SHP77 (cell line): ENCODE data around the gene RHOA.
"Not testable (repeated sequence)": the region's sequence is repeated elsewhere in the genome, so short reads cannot be mapped to it uniquely, and the experiment has no call there.

ENCODE experiments used
- DNase-seq, 2 experiments: peaks; one replicate each; lab custom pipeline; 2025; lab: John Stamatoyannopoulos, UW

RHOA gene

DNA sequence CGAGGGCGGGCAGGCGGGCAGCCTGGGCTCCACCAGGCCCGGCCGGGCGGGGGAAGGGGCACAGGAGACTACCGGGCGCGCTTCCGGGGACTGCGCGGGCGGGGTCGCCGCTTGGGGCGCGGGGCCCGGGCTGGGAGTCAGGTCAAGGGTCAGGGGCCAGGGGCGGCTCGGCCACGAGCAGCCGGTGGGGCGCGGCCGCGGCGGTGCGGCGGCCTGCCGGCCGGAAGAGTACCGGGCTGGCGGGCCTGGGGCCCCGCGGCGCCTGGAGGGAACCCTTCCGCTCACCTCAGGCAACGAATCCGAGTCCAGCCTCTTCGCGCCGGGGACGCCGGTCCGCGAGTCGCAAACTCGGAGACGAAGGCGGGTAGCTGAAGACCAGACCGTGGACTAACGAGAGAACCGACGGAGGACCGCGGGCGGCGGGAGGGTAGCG lies 225 bp downstream of the RHOA start:
- DNase-seq: peak; percentile 23 to 49

DNA sequence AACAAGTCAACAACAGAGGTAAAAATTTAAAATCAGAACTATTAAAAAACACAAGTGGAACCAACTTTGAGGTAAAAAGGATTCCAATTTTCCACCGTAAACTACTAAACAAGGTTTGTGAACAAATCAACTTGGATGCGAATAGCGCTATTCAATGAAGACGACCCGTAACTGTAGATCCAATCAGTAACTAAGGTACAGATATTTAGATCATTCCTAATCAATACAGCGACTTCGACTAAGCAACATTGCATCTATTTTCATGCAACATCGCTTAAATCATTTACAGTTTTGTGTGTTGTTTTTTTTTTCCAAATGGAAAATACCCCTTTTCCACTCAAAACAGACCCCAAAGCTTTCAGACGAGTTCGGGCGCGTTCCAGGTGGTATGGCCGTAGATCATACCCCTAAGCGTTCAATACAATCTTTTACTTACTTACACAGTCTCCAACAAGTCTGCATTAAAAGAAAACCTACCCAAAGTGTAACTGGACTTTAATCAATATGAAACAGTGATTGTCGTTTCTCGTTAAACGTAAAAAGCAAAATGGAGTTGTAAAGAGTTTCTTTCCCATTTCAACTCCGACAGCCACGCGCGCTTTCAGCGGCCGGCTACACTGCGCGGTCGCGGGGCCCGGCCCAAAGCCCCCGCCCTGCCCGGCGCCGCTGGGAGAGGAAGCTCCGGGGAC lies 786 bp downstream of the RHOA start:
- no peak for DNase-seq

DNA sequence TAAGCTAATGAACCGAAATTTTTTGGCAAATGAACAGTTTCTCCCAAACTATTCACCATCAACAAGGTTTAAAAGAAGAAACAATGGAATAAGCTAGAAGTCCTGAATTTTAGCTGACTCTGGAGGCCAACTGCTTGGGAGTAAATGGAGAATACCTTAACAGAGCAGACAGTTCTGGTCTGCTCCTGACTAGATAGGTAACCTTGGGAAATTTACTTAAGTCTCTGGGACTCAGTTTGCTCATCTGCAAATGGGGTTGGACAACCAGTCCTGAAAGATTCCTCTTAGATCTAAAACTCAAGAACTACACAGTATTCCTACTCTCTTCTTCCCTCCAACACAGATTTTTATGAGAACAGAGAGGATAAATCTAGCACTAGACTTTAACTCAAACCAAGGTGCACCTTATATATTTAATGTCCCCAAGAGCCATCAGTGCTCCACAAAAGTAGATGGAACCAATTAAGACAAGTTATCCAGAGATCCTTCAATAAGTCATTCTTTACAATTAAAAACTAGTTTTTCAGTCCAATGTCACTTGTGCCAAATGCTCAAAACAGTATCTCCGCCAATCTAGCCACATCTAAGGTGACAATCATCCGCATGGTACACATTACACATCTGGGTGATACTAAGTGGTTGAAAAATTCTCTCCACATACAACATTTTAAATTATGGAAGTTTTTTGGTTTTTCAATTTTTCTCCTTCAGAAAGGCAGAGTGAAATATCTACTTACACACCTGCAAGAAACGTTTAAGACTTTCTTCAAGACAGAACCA lies 1.5 kb downstream of the RHOA start:
- no peak for DNase-seq

DNA sequence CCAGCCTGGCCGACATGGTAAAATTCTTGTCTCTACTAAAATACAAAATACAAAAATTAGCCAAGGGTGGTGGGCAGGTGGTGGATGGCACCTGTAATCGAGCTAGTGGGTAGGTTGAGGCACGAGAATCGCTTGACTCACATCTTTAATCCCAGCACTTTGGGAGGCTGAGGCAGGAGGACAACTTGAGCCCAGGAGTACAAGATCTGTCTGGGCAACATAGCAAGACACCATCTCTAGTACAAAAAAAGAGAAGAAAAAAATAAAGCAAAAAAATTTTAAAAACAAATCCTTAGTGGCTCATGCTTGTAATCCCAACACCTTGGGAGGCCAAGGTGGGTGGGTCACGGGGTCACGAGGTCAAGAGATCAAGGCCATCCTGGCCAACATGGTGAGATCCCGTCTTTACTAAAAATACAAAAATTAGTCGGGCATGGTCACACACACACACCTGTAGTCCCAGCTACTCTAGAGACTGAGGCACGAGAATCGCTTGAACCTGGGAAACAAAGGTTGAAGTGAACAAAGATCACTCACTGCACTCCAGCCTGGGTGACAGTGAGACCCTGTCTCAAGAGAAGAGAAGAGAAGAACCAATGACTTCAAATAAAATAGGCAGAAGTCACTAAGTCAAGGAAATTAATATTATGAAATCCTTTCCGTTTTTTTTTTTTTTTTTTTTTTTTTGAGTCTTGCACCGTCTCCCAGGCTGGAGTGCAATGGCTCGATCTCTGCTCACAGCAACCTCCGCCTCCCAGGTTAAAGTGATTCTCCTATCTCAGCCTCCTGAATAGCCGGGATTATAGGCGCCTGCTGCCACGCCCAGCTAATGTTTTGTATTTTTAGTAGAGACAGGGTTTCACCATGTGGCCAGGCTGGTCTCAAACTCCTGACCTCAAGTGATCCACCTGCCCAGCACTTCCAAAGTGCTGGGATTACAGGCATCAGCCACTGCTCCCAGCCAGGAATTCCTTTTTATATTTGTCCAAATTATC lies 4.9 kb downstream of the RHOA start:
- no peak for DNase-seq

DNA sequence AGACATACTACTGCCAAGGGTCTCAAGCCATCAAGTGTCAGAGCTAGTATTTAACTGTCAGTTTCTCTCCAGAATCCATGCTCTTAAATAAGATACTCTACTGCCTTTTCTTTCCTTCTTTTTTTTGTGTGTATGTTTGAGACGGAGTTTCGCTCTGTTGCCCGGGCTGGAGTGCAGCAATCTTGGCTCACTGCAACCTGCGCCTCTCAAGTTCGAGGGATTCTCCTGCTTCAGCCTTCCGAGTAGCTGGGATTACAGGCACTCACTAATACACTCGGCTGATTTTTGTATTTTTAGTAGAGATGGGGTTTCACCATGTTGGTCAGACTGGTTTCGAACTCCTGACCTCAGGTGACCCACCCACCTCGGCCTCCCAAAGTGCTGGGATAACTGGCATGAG lies 6.2 kb downstream of the RHOA start:
- not testable (repeated sequence) for DNase-seq

DNA sequence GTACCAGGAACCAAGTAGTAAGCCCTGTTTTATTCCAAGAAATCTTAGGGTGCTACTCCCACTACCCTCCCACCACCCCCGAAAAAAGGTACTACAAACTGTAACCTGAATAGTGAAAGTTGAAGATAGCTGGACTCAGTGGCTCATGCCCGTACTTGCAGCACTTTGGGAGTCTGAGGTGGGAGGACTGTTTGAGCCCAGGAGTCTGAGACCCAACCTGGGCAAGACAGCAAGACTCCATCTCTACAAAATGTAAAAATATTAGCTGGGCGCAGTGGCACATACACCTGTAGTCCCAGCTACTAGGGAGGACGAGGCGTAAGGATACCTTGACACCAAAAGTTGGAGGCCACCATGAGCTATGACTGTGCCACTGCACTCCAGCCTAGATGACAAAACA lies 7.9 kb downstream of the RHOA start:
- no peak for DNase-seq

DNA sequence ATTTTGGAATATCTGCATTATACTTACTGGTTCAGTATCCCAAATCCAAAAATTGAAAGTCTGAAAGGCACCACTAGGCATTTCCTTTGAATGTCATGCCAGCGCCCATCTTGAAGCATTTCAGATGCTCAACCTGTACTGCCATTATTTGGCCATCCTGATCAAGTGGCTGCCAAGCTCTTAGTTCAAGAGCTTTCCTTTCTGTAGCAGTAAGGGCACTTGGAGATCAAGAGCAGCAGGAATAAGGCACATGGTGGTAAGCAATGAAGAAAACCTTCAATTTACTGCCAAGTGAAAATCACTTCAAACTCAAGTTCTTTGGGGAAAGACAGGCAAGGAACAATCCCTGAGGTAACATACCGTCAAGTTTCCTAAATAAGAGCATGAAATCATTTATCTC lies 10.0 kb downstream of the RHOA start:
- DNase-seq: no peak

DNA sequence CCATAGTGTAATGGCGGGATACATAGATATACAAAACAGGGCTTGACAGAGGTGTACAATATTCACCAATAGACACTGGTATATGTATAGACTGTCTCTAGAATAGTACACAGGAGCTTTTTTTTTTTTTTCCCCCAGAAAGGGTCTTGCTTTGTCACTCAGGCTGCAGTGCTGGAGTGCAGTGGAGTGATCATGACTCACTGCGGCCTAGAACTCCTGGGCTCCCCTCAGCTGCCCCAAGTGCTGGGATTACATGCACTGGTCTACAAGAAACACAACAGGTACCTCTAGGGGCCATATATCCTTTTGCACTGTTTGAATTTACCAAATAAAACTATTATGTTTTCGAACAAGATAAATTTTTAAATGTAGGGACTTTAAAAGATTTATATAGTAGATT lies 12.3 kb downstream of the RHOA start:
- DNase-seq: no peak

DNA sequence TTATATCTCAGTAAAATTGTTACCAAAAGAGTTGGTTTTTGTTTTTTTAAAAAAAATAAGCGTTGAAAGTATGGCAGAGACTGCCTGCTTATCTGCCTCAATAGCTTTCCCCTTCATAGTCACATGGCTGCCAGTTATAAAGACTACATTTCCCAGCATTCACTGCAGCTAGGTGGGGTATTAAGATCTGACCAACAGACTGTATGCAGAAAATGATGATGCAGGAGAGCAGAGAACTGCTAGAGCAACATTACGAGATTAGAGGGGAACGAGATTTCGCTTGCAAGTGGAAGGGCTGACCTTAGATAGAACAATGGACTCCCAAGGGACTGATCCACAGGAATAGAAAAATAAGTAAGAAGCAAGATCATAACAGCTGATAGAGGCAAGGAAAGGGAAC lies 14.3 kb downstream of the RHOA start:
- no peak for DNase-seq

DNA sequence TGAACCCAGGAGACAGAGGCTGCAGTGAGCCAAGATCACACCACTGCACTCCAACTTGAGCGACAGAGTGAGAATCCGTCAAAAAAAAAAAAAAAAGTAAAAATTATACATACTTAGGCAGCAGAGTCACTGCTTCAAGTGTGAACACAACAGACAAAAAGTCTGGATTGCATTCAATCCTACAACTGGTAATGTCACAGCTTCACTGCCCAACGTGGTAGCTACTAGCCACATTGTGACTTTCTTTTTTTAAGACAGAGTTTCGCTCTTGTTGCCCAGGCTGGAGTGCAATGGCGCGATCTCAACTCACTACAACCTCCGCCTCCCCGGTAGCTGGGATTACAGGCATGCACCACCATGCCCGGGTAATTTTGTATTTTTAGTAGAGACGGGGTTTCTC lies 20.5 kb downstream of the RHOA start:
- DNase-seq: not testable (repeated sequence)

DNA sequence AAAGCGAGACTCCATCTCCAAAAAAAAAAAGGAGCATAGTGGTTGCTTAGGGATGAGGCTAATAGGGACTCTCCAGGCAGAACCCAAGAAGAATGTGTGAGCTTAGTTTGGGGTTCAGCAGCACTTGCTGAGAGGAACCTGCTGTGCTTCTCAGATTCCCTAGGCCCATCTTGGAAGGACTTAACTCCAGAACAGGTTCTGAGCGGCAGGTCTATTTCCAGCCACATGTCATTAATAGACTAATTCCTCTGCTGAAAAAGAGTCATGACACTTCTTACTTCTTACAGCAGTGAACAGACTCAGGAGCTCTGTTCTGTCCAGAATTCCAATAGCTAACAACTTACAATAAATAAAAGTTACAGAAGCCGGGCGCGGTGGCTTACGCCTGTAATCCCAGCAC lies 22.5 kb downstream of the RHOA start:
- no peak for DNase-seq

DNA sequence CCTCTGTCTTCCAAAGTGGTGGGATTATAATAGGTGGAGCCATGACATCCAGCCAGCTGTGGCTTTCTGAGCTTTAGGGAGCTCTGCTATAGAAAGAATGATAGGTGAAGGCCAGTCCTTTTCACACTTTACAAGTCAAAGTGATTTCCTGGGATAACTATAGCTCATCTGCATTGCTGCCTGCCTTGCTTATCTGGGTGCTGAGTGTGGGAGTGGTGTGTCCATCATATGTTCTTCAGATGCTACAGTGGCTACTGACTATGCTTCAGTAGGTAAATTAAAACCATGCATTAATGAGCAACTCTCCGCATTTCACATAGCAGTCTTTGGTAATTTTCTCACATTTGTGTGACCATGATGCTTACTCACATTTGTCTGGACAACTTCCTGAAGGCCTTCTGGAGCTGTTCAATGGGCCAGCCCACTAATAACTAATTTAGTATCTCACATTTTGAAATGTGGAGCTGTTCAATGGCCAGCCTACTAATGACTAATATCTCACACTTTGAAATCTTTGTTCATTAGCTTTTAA lies 23.4 kb downstream of the RHOA start:
- DNase-seq: no peak

DNA sequence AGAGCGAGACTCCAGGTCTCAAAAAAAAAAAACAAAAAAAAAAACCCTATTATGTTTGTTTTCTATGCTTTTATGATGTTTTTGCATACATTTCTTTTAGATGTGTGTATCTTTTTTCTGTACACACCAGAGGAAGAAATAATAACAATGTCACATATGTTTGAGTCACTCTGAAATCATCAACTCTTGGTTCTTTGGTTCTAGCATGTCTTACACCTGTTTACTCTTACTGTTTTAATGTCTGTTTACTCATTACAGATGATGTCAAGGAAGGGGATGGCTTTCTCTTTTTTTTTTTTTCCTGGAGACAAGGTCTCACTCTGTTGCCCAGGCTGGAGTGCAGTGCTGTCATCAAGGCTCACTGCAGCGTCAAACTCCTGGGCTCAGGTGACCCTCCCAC lies 24.1 kb downstream of the RHOA start:
- DNase-seq: no peak

DNA sequence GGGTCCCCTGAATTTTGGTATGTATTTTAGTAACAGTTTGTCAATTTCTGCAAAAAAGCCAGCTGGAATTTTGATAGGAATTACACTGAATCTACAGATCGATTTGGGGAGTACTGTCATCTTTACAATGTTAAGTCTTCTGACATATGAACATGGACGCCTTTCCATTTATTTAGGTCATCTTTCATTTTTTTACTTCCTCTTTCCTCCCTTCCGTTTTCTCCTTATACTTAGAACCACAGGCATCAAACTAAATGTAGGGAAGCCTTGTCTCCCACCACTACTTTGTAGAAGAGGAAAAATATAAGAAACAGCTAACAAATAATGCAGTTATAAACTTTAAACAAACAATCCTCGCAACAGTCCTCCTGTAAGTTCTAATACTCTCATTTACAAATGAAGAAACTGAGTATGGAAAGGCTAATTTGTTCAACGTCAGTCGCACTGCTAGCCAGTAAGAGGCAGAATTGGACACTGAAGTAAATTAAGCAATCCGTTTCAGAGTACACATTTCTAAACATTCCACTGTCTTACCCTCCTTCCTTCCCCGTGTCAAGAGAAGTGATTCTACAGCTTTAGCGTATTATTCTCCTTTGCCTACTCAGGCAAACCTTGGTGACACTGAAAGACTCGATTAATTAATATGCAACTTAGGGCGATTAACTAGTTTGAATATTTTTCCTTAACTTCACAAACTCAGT lies 25.6 kb downstream of the RHOA start:
- DNase-seq: no peak

DNA sequence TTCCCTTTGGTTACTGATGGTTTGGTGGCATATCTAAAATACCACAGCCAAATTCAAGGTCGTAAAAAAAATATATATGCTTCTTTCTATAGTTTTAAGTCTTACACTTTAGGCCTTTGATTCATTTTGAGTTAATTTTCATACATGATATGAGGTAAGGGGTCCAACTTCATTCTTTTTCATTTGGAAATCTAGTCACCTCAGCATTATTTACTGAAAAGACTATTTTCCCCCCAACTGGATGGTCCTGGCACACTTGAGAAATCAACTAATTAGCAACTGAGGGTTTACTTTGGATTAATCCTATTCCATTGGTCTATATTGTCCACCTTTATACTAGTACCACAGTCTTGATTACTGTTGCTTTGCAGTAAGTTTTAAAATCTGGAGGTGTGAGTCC lies 26.2 kb downstream of the RHOA start:
- no peak for DNase-seq

DNA sequence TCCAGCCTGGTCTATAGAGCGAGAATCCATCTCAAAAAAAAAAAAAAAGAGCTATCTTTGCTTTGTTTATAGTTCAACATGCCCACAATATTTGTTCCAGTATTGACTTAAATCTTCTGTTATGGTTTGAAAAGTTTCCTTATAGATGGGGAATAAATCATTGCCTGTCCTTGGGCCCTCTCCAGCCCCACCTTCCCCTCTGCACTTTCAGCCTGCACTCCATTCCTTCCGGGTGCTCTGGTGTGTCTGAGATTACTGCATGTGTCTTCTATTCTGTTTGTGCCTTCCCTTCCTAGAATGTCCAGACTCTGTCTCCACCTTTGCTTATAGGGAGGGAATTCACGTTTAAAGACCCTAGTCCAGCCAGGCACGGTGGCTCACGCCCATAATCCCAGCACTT lies 28.4 kb downstream of the RHOA start:
- DNase-seq: no peak

DNA sequence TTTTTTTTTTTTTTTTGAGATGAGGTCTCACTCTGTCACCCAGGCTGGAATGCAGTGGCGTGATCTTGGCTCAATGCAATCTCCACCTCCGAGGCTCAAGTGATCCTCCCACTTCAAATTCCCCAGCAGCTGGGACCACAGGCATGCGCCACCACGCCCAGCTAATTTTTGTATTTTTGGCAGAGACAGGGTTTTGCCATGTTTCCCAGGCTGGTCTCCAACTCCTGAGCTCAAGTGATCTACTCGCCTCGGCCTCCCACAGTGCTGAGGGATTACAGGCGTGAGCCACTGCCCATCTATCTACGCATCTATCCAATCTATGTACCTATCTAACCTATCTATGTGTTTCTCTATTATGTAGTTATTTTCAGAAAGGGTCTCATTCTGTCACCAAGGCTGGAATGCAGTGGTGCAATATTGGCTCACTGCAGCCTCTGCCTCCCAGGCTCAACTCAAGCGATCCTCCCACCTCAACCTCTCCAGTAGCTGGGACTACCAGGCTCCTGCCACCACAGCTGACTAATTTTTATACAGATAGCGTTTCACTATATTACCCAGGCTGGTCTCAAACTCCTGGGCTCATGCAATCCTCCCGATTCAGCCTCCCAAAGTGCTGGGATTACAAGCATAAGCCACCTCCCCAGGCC lies 33.4 kb downstream of the RHOA start:
- no peak for DNase-seq

DNA sequence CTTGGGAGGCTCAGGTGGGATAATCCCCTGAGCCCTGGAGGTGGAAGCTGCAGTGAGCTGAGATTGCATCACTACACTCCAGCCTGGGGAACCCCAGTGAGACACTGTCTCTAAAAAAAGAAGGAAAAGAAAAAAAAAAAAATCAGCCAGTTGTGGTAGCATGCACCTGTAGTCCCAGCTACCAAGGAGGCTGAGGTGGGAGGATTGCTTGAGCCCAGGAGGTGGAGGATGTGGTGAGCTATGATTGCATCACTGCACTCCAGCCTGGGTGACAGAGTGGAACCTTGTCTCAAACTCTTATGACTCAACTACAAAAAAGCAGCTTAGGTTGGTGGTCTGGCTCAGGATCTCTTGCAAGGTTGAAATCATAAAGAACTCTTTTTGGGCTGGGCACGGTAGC lies 34.3 kb downstream of the RHOA start:
- DNase-seq: no peak

DNA sequence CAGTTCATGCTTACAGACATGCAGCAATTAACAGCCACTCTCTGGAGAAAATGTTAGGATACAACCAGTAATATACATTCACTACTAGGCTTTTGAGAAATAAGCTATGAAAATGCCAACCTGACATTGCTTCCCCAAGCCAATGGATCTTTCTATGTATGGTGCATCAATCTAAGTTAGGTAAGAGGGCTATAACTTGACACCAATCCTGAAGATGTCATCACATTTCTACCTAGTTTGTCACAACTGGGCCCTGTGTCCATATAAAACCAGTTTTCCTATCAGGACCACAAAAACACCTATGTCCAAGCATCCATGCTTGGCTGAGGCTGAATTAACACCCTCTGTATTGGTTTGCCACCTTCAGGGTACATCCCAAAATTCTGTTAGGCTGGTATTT lies 39.8 kb downstream of the RHOA start:
- no peak for DNase-seq

DNA sequence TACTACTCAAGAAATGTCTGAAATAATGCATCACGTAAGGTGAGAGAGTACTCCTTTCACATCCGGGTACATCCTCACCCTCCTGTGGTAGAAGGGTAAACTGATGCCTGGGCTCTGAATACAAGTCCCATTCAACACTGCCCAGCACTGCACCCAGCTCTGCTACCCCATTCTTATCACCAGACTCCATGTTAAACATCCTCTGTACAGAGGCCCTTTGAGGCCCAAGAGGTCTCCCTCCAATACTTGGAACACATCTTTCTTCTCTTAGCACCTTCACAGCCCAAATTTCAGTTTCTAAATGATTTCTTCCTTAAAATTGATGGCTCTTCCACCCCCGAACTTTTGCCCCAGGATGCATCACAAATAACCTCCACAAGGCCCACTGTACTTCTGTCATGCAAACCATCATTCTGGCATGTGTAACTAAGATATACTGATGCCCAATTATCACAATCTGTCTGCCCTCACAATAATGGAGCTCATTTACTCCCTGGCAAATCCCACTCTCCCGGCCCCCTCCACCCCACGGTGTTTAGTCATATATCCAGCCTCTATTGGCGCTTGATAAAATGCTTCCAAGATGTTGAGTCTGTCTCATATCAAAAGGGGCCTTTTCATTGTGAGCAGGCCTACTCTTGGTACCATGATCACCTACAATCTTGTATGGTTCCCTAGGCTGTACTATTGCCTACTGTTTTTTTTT lies 41.0 kb downstream of the RHOA start:
- DNase-seq: no peak

DNA sequence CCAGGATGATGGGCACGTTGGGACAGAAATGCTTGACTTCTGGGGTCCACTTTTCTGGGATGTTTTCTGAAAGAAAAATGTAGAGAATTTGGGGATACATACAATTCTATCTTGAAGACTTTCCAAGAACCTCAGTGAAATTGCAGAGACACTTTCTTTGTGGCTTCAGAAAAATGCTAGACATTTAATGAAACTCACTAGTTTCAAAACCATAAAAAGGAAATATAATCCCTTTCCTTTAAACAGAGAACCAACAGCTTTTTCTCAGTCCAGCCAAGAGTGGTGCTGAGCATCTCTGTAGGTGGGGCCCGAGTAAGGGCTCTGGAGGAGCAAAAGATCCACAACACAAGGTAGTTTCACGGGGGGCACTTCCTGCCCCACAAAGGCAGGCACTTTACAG lies 49.2 kb downstream of the RHOA start:
- no peak for DNase-seq
